IMR-90 (cell line): Measurements from ENCODE around the gene PRELID3B. TPM values are rescaled to one million over a fixed set of nuclear protein-coding genes. Genes with fewer than 3 reads are reported as not detected.

Experiments used
- ATAC-seq: fragments of 200-7000 bp; cut with Tn5 transposase; 2 replicates; pipeline ENCODE4 v1.9.1; 2020; ENCODE audit warnings: low read depth, mild to moderate bottlenecking, moderate library complexity
- BruUV-seq: library from RNA; stranded (reverse); fragments of 400-500 nt; replicated peaks from 2 replicates; lab custom pipeline; 2021; lab: Mats Ljungman, UMichigan
- CTCF ChIA-PET: fragments of 300-600 bp; formaldehyde crosslinking; extraction: SDS; loops from one replicate; lab custom pipeline; 2021; ENCODE audit warnings: antibody characterized with exemption; lab: Yijun Ruan, JAX
- POLR2A ChIA-PET: fragments of 300-600 bp; sonication (Branson Sonifier 250); formaldehyde crosslinking; loops from one replicate; lab custom pipeline; 2022; ENCODE audit warnings: antibody characterized with exemption; ENCODE audit not compliant: unreplicated experiment; lab: Charles Lee
- DNase-seq: peaks from one replicate; pipeline ENCODE4 v3.0.0; 2013
- H2AFZ ChIP-seq: replicated peaks from 2 replicates; pipeline ENCODE3; 2013; ENCODE audit warnings: low read length, mild to moderate bottlenecking; ENCODE audit not compliant: poor library complexity
- H2AK5ac ChIP-seq: 2 replicates; pipeline ENCODE4 v1.6.1; 2013; ENCODE audit warnings: low read depth, low read length, inconsistent platforms
- H2AK9ac ChIP-seq: replicated peaks from 2 replicates; pipeline ENCODE3; 2013; ENCODE audit warnings: mild to moderate bottlenecking, low read depth, low read length, moderate library complexity; ENCODE audit not compliant: poor library complexity
- H2BK120ac ChIP-seq: 2 replicates; pipeline ENCODE4 v1.6.1; 2013; ENCODE audit warnings: low read depth, low read length, inconsistent platforms
- H2BK15ac ChIP-seq: 3 replicates; pipeline ENCODE4 v1.6.1; 2013; ENCODE audit warnings: low read depth, low read length, inconsistent platforms
- H2BK20ac ChIP-seq: 2 replicates; pipeline ENCODE4 v1.6.1; 2013; ENCODE audit warnings: low read depth, mild to moderate bottlenecking, inconsistent platforms, low read length, moderate library complexity
- H2BK5ac ChIP-seq: 2 replicates; pipeline ENCODE4 v1.6.1; 2013; ENCODE audit warnings: mild to moderate bottlenecking, low read depth, low read length, inconsistent platforms; ENCODE audit not compliant: poor library complexity, severe bottlenecking
- H3K14ac ChIP-seq: replicated peaks from 2 replicates; pipeline ENCODE4 v1.6.1; 2013; ENCODE audit warnings: low read depth, low read length, inconsistent platforms
- H3K18ac ChIP-seq: 2 replicates; pipeline ENCODE4 v1.6.1; 2013; ENCODE audit warnings: low read depth, low read length, control low read depth
- H3K23ac ChIP-seq: 2 replicates; pipeline ENCODE4 v1.6.1; 2013; ENCODE audit warnings: low read depth, low read length, inconsistent platforms
- H3K27ac ChIP-seq: 2 replicates; pipeline ENCODE4 v1.5.1; 2013; ENCODE audit warnings: mild to moderate bottlenecking, control low read depth, low read length; ENCODE audit not compliant: insufficient read depth
- H3K27me3 ChIP-seq: 2 replicates; pipeline ENCODE4 v1.6.1; 2013; ENCODE audit warnings: low read length; ENCODE audit not compliant: control insufficient read depth, insufficient read depth
- H3K36me3 ChIP-seq: 2 replicates; pipeline ENCODE4 v1.6.1; 2013; ENCODE audit warnings: low read length, mixed read lengths; ENCODE audit not compliant: control insufficient read depth, insufficient read depth
- H3K4ac ChIP-seq: 2 replicates; pipeline ENCODE4 v1.6.1; 2013; ENCODE audit warnings: low read depth, low read length, inconsistent platforms
- H3K4me1 ChIP-seq: 2 replicates; pipeline ENCODE4 v1.6.1; 2013; ENCODE audit warnings: low read length, mixed read lengths; ENCODE audit not compliant: control insufficient read depth, insufficient read depth
- H3K4me2 ChIP-seq: 2 replicates; pipeline ENCODE4 v1.6.1; 2013; ENCODE audit warnings: low read depth, mild to moderate bottlenecking, control low read depth, low read length, moderate library complexity
- H3K4me3 ChIP-seq: 2 replicates; pipeline ENCODE4 v1.5.1; 2013; ENCODE audit warnings: low read depth, mild to moderate bottlenecking, control low read depth, low read length, moderate library complexity; ENCODE audit not compliant: insufficient read depth
- H3K56ac ChIP-seq: 2 replicates; pipeline ENCODE4 v1.6.1; 2013; ENCODE audit warnings: low read length, inconsistent platforms; ENCODE audit not compliant: insufficient read depth; ENCODE audit errors: extremely low read depth
- H3K79me1 ChIP-seq, 2 experiments: 2 replicates each; pipeline ENCODE4 v1.6.1; 2013; ENCODE audit warnings: low read length in 2 of 2, inconsistent platforms in 1 of 2, low read depth in 1 of 2
- H3K9ac ChIP-seq: 2 replicates; pipeline ENCODE4 v1.6.1; 2013; ENCODE audit warnings: low read depth, low read length, control low read depth
- H3K9me1 ChIP-seq: 2 replicates; pipeline ENCODE4 v1.6.1; 2013; ENCODE audit warnings: low read length, inconsistent platforms; ENCODE audit not compliant: insufficient read depth
- H3K9me3 ChIP-seq: 2 replicates; pipeline ENCODE4 v1.6.1; 2013; ENCODE audit warnings: low read length; ENCODE audit not compliant: control insufficient read depth, insufficient read depth
- H4K20me1 ChIP-seq: 2 replicates; pipeline ENCODE4 v1.6.1; 2013; ENCODE audit warnings: low read length, inconsistent platforms; ENCODE audit not compliant: insufficient read depth
- H4K5ac ChIP-seq: 2 replicates; pipeline ENCODE4 v1.6.1; 2013; ENCODE audit warnings: mild to moderate bottlenecking, low read depth, low read length, control low read depth
- H4K8ac ChIP-seq, 2 experiments: 2 replicates each; pipeline ENCODE4 v1.6.1; 2013; ENCODE audit warnings: low read depth in 2 of 2, low read length in 2 of 2, control low read depth in 1 of 2, inconsistent platforms in 1 of 2
- H4K91ac ChIP-seq: 2 replicates; pipeline ENCODE4 v1.6.1; 2013; ENCODE audit warnings: low read depth, low read length, inconsistent platforms; ENCODE audit not compliant: insufficient read depth
- CEBPB ChIP-seq: IDR thresholded peaks from 2 replicates; pipeline ENCODE4 v1.6.1; 2012; ENCODE audit warnings: low read depth, low read length, improper control_type of control experiment
- CTCF ChIP-seq: conservative IDR thresholded peaks from 2 replicates; pipeline ENCODE4 v1.5.1; 2012; ENCODE audit warnings: mild to moderate bottlenecking, low read depth, low read length, improper control_type of control experiment
- MAFK ChIP-seq: IDR thresholded peaks from 2 replicates; pipeline ENCODE4 v1.6.1; 2012; ENCODE audit warnings: low read depth, low read length, improper control_type of control experiment
- MAZ ChIP-seq: IDR thresholded peaks from 2 replicates; pipeline ENCODE4 v1.6.1; 2012; ENCODE audit warnings: low read depth, mild to moderate bottlenecking, low read length, improper control_type of control experiment, moderate library complexity, borderline replicate concordance
- MXI1 ChIP-seq: IDR thresholded peaks from 2 replicates; pipeline ENCODE4 v1.6.1; 2012; ENCODE audit warnings: low read depth, mild to moderate bottlenecking, low read length, moderate library complexity, borderline replicate concordance
- SMC3 ChIP-seq: fragments of 150-350 bp; IDR thresholded peaks from 2 replicates; pipeline ENCODE4 v1.6.1; 2016; ENCODE audit warnings: low read depth, mild to moderate bottlenecking, antibody characterized with exemption, low read length, moderate library complexity
- WGBS, 2 experiments: methylation state at CpG; one replicate each; pipeline versions ENCODE4 v1.1.5 to v1.1.7; 2013; ENCODE audit warnings: missing lambda C conversion rate in 2 of 2; ENCODE audit not compliant: insufficient read length in 1 of 2; ENCODE audit errors: extremely low coverage in 2 of 2; 5-methylcytosine and 5-hydroxymethylcytosine counted together
- dilution Hi-C: fragments of 300-500 bp; cut with HindIII; formaldehyde crosslinking; loops from one replicate; pipeline ENCODE4 v1.14.3; 2018; ENCODE audit warnings: low sequenced_read_pairs; ENCODE audit not compliant: unreplicated experiment
- in situ Hi-C: fragments of 300-500 bp; cut with MboI; formaldehyde crosslinking; loops from 3 replicates; pipeline ENCODE4 v1.14.3; 2019; ENCODE audit warnings: low sequenced_read_pairs, inconsistent platforms, mixed read lengths
- intact Hi-C: fragments of 100-400 bp; cut with micrococcal nuclease; formaldehyde crosslinking; loops from 2 replicates; pipeline ENCODE4 v1.10.0; 2022
- polyA plus RNA-seq, 3 experiments: library from polyadenylated mRNA; depleted of rRNA; stranded (reverse); fragments of >200 nt; gene quantifications; 2 replicates each; pipeline ENCODE4 v1.2.3, GENCODE V29; 2012; ENCODE audit warnings: low replicate concordance in 1 of 3
- total RNA-seq: library from RNA; depleted of rRNA; stranded (reverse); fragments of >200 nt; gene quantifications from 2 replicates; pipeline ENCODE4 v1.2.3, GENCODE V29; 2012

The PRELID3B gene
- total and polyA plus RNA-seq, 2 of the 4 experiments (the other 2 are of a cell fraction): 24.8 to 41.9 TPM

GRCh38 chr20:59003836-59004492, 38.6 kb downstream of the PRELID3B start:
- DNase-seq: no peak
- POLR2A ChIA-PET: no interaction called here

More at GRCh38 chr20:59003836-59004492, 38.6 kb downstream of the PRELID3B start:
- ATAC-seq: no peak
- WGBS, 2 experiments: 92% methylated on average over 5 of the region's 16 CpGs; no CpG with 5 or more reads in 1 of the 2 experiments
- no peak overlapping the region for H4K5ac ChIP-seq
- H2BK120ac ChIP-seq: no peak overlapping the region
- H2BK20ac ChIP-seq: no peak overlapping the region
- no peak overlapping the region for H3K9ac ChIP-seq
- H2AFZ ChIP-seq: no peak overlapping the region
- no TSS peak for BruUV-seq
- H4K91ac ChIP-seq: no peak overlapping the region
- H2BK15ac ChIP-seq: no peak overlapping the region
- H3K18ac ChIP-seq: no peak overlapping the region
- in situ Hi-C loops: no loop called here
- H3K9me3 ChIP-seq: no peaks in the 10 kb centered on the region
- TF ChIP-seq MAZ (no peak), MXI1 (no peak), CTCF (no peak), SMC3 (no peak), CEBPB (no peak), MAFK (no peak)
- CTCF ChIA-PET: no interaction called here
- no peak overlapping the region for H3K4ac ChIP-seq
- no peaks in the 10 kb centered on the region for H3K27me3 ChIP-seq
- peaks cover 10 to 35% of the 10 kb centered on the region in 2 experiments; a peak in 3 of 4 replicates for H3K79me1 ChIP-seq
- no peak overlapping the region for H3K27ac ChIP-seq
- H3K56ac ChIP-seq: no peak overlapping the region
- H4K20me1 ChIP-seq: no peaks in the 10 kb centered on the region; the same call in 1 of the 2 replicates
- no peak overlapping the region for H3K14ac ChIP-seq
- H3K23ac ChIP-seq: no peak overlapping the region
- H3K4me1 ChIP-seq: peaks cover 12% of the 10 kb centered on the region
- peaks cover 11% of the 10 kb centered on the region; the same call in 1 of the 2 replicates for H3K9me1 ChIP-seq
- H3K36me3 ChIP-seq: peaks cover 11% of the 10 kb centered on the region
- intact Hi-C loops: no loop called here
- dilution Hi-C loops: no loop called here
- no peak overlapping the region for H2AK5ac ChIP-seq
- peak overlapping the region; percentile 70 for H2AK9ac ChIP-seq
- no peak overlapping the region for H2BK5ac ChIP-seq
- no peak overlapping the region for H4K8ac ChIP-seq
- H3K4me3 ChIP-seq: no peak overlapping the region
- H3K4me2 ChIP-seq: no peak overlapping the region
